ENCODE results near the gene RAB36.

DNA sequence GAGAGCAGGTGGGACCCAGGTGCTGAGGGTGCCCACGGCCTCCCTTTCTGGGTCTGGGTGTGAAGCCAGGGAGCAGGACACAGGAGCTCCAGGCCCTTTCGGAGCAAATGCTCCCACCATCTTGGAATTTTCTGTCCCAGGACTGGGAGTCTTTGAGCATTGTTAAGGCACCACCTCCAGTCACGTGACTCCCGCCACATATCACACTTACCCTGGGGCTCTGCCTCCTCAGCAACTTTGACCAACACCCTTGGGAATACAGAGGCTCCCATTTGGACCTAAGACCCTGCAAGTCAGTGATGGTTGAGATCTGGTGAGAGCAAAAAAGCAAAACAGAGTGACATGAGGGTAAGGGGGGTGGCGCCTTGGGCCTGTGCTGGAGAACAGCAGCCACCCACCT, 39.4 kb upstream of the RAB36 start:
- TF ChIP-seq RAD21 (conservative IDR thresholded peaks at IDR 0.05 in 1 of 2, IDR thresholded peaks at IDR 0.05 in 1 of 2) (no peak), RFX5 (IDR thresholded peaks at IDR 0.05) (no peak), POLR2A (IDR thresholded peaks at IDR 0.05; ENCODE audit: low read length) (no peak), USF2 (IDR thresholded peaks at IDR 0.05) (no peak), CTCF (IDR thresholded peaks at IDR 0.05) (no peak)
- TF ChIP-seq, protein P1, sequence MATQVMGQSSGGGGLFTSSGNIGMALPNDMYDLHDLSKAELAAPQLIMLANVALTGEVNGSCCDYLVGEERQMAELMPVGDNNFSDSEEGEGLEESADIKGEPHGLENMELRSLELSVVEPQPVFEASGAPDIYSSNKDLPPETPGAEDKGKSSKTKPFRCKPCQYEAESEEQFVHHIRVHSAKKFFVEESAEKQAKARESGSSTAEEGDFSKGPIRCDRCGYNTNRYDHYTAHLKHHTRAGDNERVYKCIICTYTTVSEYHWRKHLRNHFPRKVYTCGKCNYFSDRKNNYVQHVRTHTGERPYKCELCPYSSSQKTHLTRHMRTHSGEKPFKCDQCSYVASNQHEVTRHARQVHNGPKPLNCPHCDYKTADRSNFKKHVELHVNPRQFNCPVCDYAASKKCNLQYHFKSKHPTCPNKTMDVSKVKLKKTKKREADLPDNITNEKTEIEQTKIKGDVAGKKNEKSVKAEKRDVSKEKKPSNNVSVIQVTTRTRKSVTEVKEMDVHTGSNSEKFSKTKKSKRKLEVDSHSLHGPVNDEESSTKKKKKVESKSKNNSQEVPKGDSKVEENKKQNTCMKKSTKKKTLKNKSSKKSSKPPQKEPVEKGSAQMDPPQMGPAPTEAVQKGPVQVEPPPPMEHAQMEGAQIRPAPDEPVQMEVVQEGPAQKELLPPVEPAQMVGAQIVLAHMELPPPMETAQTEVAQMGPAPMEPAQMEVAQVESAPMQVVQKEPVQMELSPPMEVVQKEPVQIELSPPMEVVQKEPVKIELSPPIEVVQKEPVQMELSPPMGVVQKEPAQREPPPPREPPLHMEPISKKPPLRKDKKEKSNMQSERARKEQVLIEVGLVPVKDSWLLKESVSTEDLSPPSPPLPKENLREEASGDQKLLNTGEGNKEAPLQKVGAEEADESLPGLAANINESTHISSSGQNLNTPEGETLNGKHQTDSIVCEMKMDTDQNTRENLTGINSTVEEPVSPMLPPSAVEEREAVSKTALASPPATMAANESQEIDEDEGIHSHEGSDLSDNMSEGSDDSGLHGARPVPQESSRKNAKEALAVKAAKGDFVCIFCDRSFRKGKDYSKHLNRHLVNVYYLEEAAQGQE (IDR thresholded peaks at IDR 0.05): no peak
